Activated CD4-positive, alpha-beta T cell treated with anti-CD3 and anti-CD28 coated beads for 4 hours (primary cell): Measurements from ENCODE around the gene RGS9BP.
A peak's percentile ranks its signal among the peaks of the same experiment; 100 is the strongest.
"Not testable (repeated sequence)": the region's sequence is repeated elsewhere in the genome, so short reads cannot be mapped to it uniquely, and the experiment has no call there.

Source experiments
- DNase-seq, 2 donors: peaks; one replicate each; pipeline ENCODE4 v3.0.0-alpha.2; 2020

RGS9BP gene

DNA sequence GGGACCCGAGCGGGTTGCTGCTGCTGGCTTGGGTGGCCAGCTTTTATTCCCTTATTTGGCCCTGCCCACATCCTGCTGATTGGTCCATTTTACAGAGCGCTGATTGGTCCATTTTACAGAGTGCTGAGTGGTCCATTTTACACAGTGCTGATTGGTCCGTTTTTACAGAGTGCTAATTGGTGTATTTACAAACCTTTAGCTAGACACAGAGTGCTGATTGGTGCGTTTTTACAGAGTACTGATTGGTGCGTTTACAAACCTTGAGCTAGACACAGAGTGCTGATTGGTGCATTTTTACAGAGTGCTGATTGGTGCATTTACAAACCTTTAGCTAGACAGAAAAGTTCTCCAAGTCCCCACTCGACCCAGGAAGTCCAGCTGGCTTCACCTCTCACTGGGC, 24.5 kb downstream of the RGS9BP start:
- not testable (repeated sequence) for DNase-seq

DNA sequence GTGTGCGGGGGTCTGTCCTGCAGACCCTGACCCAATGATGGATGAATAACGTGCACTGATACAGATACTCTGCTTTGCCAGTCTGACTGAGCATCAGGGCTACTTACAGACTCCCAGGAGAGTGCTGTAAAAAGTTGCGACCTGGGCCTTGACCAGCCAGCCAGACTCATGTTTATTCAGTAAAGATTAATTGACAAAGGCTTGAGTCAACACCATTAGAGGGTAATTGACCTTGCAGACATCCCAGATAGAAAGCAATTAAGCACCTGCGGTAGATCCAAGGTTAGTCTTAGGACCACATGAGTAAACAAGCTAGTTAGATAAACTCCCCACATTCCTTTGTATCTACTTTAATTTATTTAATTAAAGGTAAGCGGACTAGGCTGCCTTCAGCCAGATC, 26.4 kb downstream of the RGS9BP start:
- DNase-seq = no peak

DNA sequence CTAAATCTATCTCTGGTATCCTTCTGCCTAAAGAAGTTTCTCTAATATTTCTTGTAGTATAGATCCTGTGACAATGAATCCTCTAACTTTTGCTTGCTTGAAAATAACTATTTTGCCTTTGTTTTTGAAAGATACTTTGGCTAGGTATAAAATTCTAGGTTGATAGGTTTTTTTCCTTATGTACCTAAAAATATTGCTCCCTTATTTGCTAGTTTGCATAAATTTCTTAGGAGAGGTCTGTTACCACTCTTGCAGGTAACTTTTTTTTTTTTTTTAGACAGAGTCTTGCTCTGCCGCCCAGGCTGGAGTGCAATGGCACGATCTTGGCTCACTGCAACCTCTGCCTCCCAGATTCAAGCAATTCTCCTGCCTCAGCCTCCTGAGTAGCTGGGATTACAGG, 28.4 kb downstream of the RGS9BP start:
- DNase-seq = not testable (repeated sequence)

DNA sequence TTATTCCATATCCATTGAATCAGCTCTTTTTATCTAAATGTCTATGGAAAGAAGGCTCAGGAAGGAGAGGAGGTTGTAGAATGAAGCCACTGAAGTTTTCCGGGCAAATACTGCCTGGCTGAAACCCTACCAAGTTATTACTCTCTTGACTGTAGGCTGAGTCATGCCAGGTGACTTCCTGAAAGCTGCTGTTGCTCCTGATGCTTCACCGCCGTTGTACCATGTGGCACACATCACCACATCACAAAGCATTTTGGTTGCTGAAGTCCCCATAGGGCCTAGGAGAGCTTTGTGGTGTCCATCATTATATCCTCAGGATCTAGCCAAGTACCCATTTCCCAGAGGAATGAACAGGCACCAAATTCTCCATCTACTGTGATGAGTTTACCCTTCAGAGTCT, 32.8 kb downstream of the RGS9BP start:
- peak; percentile 22 to 39 for DNase-seq

DNA sequence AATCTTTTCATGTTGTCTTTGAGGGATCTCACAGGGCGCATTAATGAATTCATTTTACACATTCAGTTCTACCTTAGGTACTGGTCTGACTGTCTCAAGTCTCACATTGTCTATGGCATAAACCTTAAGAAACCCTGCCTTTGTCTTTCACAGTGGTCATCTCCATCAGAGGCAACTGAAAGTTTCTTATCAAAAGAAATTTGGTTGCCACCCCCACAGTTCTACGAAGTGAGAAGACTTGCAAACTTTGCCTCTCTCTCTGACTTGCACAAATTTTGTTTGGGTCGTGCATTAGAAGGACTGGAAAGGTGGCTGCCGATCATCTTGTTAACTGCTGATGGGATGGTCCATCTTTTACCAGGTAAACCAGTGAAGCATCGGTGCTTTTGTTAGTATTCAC, 33.4 kb downstream of the RGS9BP start:
- DNase-seq = no peak

DNA sequence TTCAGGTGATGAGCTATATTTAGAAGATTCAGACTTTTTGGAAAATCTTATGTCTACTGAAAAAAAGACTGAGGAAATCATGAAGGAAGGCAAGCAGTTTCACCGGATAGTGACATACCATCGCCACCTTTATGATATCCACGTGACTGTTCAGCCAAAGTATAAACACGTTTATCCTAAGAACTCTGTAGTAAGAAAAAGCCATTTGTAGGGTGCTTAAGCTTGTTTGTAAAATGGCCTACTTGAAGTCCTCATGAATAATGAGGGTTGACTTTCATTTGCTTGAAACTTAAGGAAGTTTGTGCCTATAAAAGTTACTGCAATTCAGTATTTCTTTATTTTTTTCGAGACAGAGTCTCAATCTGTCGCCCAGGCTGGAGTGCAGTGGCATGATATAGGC, 36.1 kb downstream of the RGS9BP start:
- DNase-seq = no peak

DNA sequence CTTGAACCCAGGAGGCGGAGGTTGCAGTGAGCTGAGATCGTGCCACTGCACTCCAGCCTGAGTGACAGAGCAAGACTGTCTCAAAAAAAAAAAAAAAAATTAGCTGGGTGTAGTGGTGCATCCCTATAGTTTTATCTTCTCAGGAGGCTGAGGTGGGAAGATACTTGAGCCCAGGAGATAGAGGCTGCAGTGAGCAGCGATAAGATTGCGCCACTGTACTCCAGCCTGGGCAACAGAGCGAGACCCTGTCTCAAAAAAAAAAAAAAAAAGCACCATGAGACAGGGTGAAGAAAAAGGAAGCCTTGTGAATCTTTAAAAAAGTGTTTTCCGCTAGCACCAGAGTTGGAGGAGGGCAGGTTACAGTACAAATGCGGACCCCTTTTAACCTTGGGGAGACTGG, 40.6 kb downstream of the RGS9BP start:
- not testable (repeated sequence) for DNase-seq

DNA sequence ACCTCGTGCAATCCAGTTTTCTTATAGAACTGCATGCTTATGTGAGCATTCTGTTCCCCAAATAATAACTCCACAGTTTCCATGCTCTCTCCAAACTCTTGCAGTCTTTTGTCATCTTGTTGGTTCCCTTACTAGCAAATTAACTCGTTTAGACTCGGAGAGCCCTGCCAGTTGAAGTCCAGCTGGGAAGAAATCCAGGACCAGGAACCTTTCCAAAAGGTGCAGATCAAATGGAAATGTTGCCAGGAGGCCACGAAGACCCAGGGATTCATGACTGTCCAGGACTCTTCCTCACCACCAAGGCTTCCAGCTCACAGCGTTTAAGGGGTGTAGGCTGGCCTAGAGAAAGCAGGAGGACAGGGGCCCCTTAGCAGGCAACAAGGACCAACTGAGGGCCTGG, 41.8 kb downstream of the RGS9BP start:
- no peak for DNase-seq

DNA sequence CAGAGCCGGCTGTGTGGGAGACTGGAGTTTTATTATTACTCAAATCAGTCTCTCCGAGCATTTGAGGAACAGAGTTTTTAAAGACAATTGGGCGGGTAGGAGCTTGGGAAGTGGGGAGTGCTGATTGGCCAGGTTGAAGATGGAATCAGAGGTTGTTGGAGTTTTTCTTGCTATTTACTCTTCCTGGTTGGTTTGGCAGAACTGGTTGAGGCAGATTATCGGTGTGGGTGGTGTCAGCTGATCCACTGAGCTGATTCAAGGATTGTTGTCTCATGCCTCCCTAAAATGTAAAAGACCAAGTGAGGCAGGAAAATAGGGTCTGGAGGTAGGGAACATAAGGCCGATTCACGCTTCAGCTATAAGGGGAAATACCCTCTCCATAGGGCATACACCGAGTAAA, 42.6 kb downstream of the RGS9BP start:
- no peak for DNase-seq

DNA sequence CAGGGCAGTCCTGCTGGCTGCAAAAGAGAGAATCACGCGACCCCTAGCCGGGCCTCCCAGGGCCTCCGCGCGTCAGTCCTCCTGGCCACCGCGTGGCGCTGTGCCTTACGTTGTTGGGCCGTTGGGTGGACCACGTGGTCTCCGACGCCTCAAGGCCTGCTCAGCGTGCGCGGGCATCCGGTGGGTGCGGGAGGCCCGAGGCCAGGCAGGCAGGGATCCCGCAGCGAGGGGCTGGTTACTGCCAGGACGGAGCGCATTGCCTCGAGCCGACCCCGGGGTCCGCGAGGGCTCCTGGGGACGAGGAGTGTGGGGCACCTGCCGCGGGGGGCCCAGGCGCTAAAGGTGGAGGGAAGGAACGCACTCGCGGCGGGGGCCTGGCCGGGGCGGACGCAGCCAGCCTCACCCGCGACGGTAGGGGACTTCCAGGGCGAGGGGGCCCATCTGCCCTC, 44.0 kb downstream of the RGS9BP start, which contains the start of gene TDRD12:
Gene TDRD12, plus strand, starts transcription at position 157 of the 449 bp plus-strand sequence. CDS start 306 bp downstream, outside the sequence.
- DNase-seq = no peak

DNA sequence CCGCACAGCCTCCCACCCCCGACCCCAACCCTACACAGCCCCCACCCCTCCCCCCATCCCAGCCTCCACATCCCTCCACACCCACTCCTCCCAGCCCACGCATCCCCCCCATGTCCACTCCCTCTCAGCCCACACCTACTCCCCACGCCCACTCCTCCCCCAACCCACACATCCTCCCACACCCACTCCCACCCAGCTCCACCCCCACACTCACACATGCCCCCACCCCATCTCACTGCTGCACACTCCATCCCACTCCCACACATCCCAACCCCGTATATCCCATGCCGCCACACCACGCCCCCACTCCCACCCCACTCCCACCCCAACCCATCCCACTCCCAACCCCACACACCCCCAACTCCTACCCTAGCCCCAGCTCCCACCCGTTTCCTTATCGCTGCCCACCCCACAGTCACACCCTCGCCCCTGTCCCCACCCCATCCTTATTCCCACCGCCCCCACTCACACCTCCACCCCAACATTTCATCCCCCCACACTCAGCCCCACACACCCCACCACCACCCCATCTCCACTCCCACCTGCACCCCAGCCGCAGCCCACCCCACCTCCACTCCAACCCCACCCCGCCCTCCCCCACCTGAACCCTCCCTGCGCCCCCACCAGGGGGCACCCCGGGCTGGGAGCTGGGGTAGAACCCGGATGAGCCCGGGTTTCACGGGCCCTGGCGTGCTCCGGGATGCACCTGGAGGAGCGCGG, 44.7 kb downstream of the RGS9BP start:
- no peak for DNase-seq

DNA sequence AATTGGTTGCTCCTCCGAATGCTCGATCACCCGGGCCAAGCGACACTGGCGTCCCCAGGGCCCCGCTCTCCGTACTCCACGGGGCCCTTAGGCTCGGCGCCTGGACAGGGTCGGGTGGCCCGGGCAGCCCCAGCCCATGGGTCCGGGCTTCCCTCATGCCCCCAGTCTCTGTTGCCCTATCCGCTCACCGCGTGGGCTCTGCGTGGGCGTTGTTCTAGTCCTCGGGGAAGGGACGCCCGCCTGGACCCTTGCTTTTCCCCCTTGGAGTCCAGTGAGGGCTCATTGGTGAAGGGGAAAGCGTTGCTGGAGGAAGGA, 45.2 kb downstream of the RGS9BP start:
- DNase-seq = no peak
